MCF 10A (cell line): ENCODE results near the gene ZNF236. TPM values are rescaled to one million over a fixed set of nuclear protein-coding genes. Genes with fewer than 3 reads are reported as not detected.
"Not testable (repeated sequence)": the region's sequence is repeated elsewhere in the genome, so short reads cannot be mapped to it uniquely, and the experiment has no call there.

Experiments used
- BruUV-seq: library from RNA; stranded (reverse); fragments of 400-500 nt; replicated peaks from 2 replicates; lab custom pipeline; 2021; lab: Mats Ljungman, UMichigan
- CTCF ChIA-PET: fragments of 300-600 bp; sonication (Branson Sonifier 250); formaldehyde crosslinking; extraction: SDS; loops from one replicate; lab custom pipeline; 2021; ENCODE audit warnings: antibody characterized with exemption, inconsistent platforms; lab: Yijun Ruan, JAX
- POLR2A ChIA-PET: fragments of 300-600, 350-650 bp; sonication (Branson Sonifier 250); formaldehyde crosslinking; extraction: SDS; loops from one replicate; lab custom pipeline; 2020; ENCODE audit warnings: antibody characterized with exemption, inconsistent platforms; lab: Yijun Ruan, JAX
- DNase-seq: peaks from one replicate; pipeline ENCODE4 v3.0.0-alpha.2; 2018; ENCODE audit not compliant: unreplicated experiment
- H3K27ac Mint-ChIP-seq: one replicate; pipeline ENCODE4 v1.8.0; 2022; ENCODE audit warnings: mild to moderate bottlenecking, low read depth, mixed read lengths; ENCODE audit not compliant: unreplicated experiment
- H3K27me3 Mint-ChIP-seq: one replicate; pipeline ENCODE4 v1.8.0; 2022; ENCODE audit warnings: mixed read lengths; ENCODE audit not compliant: insufficient read depth, unreplicated experiment
- H3K36me3 Mint-ChIP-seq: one replicate; pipeline ENCODE4 v1.8.0; 2022; ENCODE audit warnings: mild to moderate bottlenecking, moderate library complexity, mixed read lengths; ENCODE audit not compliant: insufficient read depth, unreplicated experiment
- H3K4me1 Mint-ChIP-seq: one replicate; pipeline ENCODE4 v1.8.0; 2022; ENCODE audit warnings: mixed read lengths; ENCODE audit not compliant: insufficient read depth, unreplicated experiment
- H3K4me3 Mint-ChIP-seq: one replicate; pipeline ENCODE4 v1.8.0; 2022; ENCODE audit warnings: mild to moderate bottlenecking, moderate library complexity, mixed read lengths; ENCODE audit not compliant: unreplicated experiment
- H3K9me3 Mint-ChIP-seq: one replicate; pipeline ENCODE4 v1.8.0; 2022; ENCODE audit warnings: mixed read lengths; ENCODE audit not compliant: unreplicated experiment
- intact Hi-C: fragments of 100-400 bp; cut with micrococcal nuclease; formaldehyde crosslinking; loops from 2 replicates; pipeline ENCODE4 v1.14.1; 2022
- total RNA-seq: library from RNA; stranded (reverse); gene quantifications from 2 replicates; pipeline ENCODE4 v1.2.3, GENCODE V29; 2022
- TF ChIP-seq, protein P1 (sequence below): fragments of 200-600 bp; IDR thresholded peaks from one replicate; pipeline ENCODE4 v1.8.0; 2022; ENCODE audit warnings: antibody characterized with exemption, mild to moderate bottlenecking; ENCODE audit not compliant: unreplicated experiment

Gene ZNF236
- total RNA-seq, 1 experiment from 2014 or later, result 15.3 TPM

DNA sequence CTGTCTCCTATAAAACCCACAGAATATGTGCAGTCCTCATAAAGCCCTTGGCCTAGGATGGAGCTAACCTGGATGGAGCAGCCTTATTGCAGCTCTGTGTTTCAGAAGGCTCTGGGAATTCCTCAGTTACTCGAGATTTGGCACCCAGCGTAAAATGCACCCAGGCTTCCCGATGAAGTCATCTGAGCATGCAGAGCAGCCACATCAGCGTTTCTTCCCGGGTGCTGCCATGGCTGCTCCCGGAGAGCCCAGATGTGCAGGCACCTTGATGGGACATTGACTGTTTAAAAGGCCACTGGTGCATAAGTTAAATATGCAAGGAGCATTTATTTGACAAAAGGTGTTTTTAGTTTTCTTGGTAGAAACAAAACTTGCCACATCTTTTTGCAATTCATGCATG lies 195.0 kb downstream of the ZNF236 start:
- intact Hi-C loops, result no loop called here
- TF ChIP-seq, protein P1, sequence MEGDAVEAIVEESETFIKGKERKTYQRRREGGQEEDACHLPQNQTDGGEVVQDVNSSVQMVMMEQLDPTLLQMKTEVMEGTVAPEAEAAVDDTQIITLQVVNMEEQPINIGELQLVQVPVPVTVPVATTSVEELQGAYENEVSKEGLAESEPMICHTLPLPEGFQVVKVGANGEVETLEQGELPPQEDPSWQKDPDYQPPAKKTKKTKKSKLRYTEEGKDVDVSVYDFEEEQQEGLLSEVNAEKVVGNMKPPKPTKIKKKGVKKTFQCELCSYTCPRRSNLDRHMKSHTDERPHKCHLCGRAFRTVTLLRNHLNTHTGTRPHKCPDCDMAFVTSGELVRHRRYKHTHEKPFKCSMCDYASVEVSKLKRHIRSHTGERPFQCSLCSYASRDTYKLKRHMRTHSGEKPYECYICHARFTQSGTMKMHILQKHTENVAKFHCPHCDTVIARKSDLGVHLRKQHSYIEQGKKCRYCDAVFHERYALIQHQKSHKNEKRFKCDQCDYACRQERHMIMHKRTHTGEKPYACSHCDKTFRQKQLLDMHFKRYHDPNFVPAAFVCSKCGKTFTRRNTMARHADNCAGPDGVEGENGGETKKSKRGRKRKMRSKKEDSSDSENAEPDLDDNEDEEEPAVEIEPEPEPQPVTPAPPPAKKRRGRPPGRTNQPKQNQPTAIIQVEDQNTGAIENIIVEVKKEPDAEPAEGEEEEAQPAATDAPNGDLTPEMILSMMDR, result no peak
- CTCF ChIA-PET, result interaction anchor here (0.6 to 1.3 kb wide), 4 partner anchors 34 to 193 kb away, joined by 3 read pairs; no protein-coding TSS in a partner anchor

DNA sequence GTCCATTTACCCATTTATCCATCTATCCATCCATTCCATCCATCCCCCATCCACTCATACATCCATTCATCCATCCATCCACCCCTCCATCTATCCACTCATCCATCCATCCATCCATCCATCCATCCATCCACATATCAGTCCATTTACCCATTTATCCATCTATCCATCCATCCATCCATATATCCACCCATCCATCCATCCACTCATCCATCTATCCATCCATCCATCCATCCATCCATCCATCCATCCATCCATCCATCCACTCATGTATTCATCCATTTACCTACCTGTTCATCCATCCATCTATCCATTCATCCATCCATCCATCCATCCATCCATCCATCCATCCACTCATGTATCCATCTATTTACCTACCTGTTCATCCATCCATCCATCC lies 196.3 kb downstream of the ZNF236 start:
- H3K4me1 Mint-ChIP-seq, intact Hi-C loops, H3K4me3 Mint-ChIP-seq, BruUV-seq, POLR2A ChIA-PET, H3K27me3 Mint-ChIP-seq, CTCF ChIA-PET, DNase-seq, H3K27ac Mint-ChIP-seq: not testable (repeated sequence)
- Mint-ChIP-seq H3K36me3 (peaks cover 19% of the 10 kb centered on the region), H3K9me3 (peaks cover 14% of the 10 kb centered on the region)

More for the DNA sequence above, 195.0 kb downstream of the ZNF236 start:
- peaks cover 14% of the 10 kb centered on the region for H3K9me3 Mint-ChIP-seq
- H3K27ac Mint-ChIP-seq, result no peak overlapping the region
- H3K4me1 Mint-ChIP-seq, result no peaks in the 10 kb centered on the region
- no TSS peak for BruUV-seq
- no peak overlapping the region for H3K4me3 Mint-ChIP-seq
- peaks cover 12% of the 10 kb centered on the region for H3K36me3 Mint-ChIP-seq
- no peak for DNase-seq
- POLR2A ChIA-PET, result no interaction called here
- no peaks in the 10 kb centered on the region for H3K27me3 Mint-ChIP-seq

GRCh38 chr18:77019641-77020040 lies 197.3 kb downstream of the ZNF236 start:
- BruUV-seq, result no TSS peak
- no peaks in the 10 kb centered on the region for H3K27me3 Mint-ChIP-seq
- CTCF ChIA-PET, result interaction anchor here (0.5 kb wide), 1 partner anchor 16 kb away, joined by 3 read pairs; no protein-coding TSS in a partner anchor
- H3K4me1 Mint-ChIP-seq, result no peaks in the 10 kb centered on the region
- H3K9me3 Mint-ChIP-seq, result peaks cover 14% of the 10 kb centered on the region
- no peak overlapping the region for H3K27ac Mint-ChIP-seq
- no peak for DNase-seq
- TF ChIP-seq, protein P1, result no peak
- POLR2A ChIA-PET, result no interaction called here
- intact Hi-C loops, result no loop called here
- H3K36me3 Mint-ChIP-seq, result peaks cover 24% of the 10 kb centered on the region
- H3K4me3 Mint-ChIP-seq, result no peak overlapping the region
